K562 (cell line): ENCODE results near the gene RABEPK. TPM values are rescaled to one million over a fixed set of nuclear protein-coding genes. Genes with fewer than 3 reads are reported as not detected.

Experiments used
- ATAC-seq: fragments of 200-7000 bp; cut with Tn5 transposase; 3 replicates; pipeline ENCODE4 v1.9.1; 2020; ENCODE audit warnings: moderate library complexity
- BruUV-seq: library from RNA; stranded (reverse); fragments of 400-500 nt; replicated peaks from 2 replicates; lab custom pipeline; 2021; lab: Mats Ljungman, UMichigan
- CTCF ChIA-PET: fragments of 300-600 bp; formaldehyde crosslinking; extraction: SDS; loops from one replicate; lab custom pipeline; 2021; ENCODE audit warnings: low intra/inter-chr PET ratio; lab: Yijun Ruan, JAX
- POLR2A ChIA-PET: fragments of 300-600, 350-650 bp; sonication (Branson Sonifier 250); formaldehyde crosslinking; extraction: SDS; loops from one replicate; lab custom pipeline; 2021; ENCODE audit warnings: antibody characterized with exemption, inconsistent platforms; lab: Yijun Ruan, JAX
- DNase-seq, 4 experiments: peaks; one replicate each; pipeline versions ENCODE4 v3.0.0 to v3.0.0-alpha.2; 2011 to 2018; ENCODE audit warnings: low spot score in 3 of 4, mixed read lengths in 3 of 4; ENCODE audit errors: extremely low read depth in 1 of 4
- FAIRE-seq: peaks from 2 replicates; lab custom pipeline; 2011; peaks lifted over from hg19 to GRCh38; lab: Jason Lieb, UNC
- H2AFZ ChIP-seq: 2 replicates; pipeline ENCODE4 v1.6.0; 2011; ENCODE audit warnings: low read depth, low read length, control low read depth, inconsistent platforms
- H3K27ac ChIP-seq: fragments of 200-600 bp; 3 replicates; pipeline ENCODE4 v1.8.0; 2011; ENCODE audit warnings: low read depth, mild to moderate bottlenecking, control low read depth, inconsistent platforms, low read length, moderate library complexity, mixed read lengths; ENCODE audit errors: extremely low read depth
- H3K27me3 ChIP-seq, 2 experiments: fragments of 300-600 bp in 1 of 2; 2 replicates in 1 of 2; 3 replicates in 1 of 2; pipeline versions ENCODE4 v1.6.0 to v1.8.0; 2011; ENCODE audit warnings: inconsistent platforms in 2 of 2, low read length in 2 of 2, mild to moderate bottlenecking in 1 of 2, mixed read lengths in 1 of 2, moderate library complexity in 1 of 2; ENCODE audit not compliant: control insufficient read depth in 2 of 2, insufficient read depth in 2 of 2
- H3K36me3 ChIP-seq: fragments of 300-600 bp; 3 replicates; pipeline ENCODE4 v1.8.0; 2011; ENCODE audit warnings: mild to moderate bottlenecking, low read length, inconsistent platforms; ENCODE audit not compliant: control insufficient read depth, insufficient read depth
- H3K4me1 ChIP-seq, 2 experiments: fragments of 200-600 bp in 1 of 2; replicated peaks in 1 of 2; 2 replicates in 1 of 2; 3 replicates in 1 of 2; pipeline versions ENCODE4 v1.5.1 to v1.8.0; 2011; ENCODE audit warnings: inconsistent platforms in 2 of 2, low read length in 2 of 2, mild to moderate bottlenecking in 1 of 2, mixed read lengths in 1 of 2, moderate library complexity in 1 of 2; ENCODE audit not compliant: control insufficient read depth in 2 of 2, insufficient read depth in 2 of 2
- H3K4me2 ChIP-seq: 2 replicates; pipeline ENCODE4 v1.6.1; 2011; ENCODE audit warnings: low read length, control low read depth, inconsistent platforms, mixed read lengths; ENCODE audit not compliant: insufficient read depth
- H3K4me3 ChIP-seq: fragments of 200-600 bp; sonication (generic), shearing (Covaris generic); 2 replicates; pipeline ENCODE4 v1.5.1; 2016; ENCODE audit warnings: control low read depth, inconsistent platforms
- H3K79me2 ChIP-seq: fragments of 200-600 bp; 3 replicates; pipeline ENCODE4 v1.8.0; 2011; ENCODE audit warnings: low read length, inconsistent platforms; ENCODE audit not compliant: control insufficient read depth, insufficient read depth
- H3K9ac ChIP-seq, 2 experiments: 2 replicates each; pipeline versions ENCODE4 v1.6.0 to v1.6.1; 2011; ENCODE audit warnings: low read depth in 2 of 2, low read length in 2 of 2, control low read depth in 1 of 2, inconsistent platforms in 1 of 2, mild to moderate bottlenecking in 1 of 2, mixed read lengths in 1 of 2; ENCODE audit not compliant: insufficient read depth in 1 of 2
- H3K9me1 ChIP-seq: one replicate; pipeline ENCODE4 v1.6.0; 2011; ENCODE audit warnings: inconsistent platforms, mild to moderate bottlenecking, low read length, moderate library complexity; ENCODE audit not compliant: control insufficient read depth, insufficient read depth
- H3K9me3 ChIP-seq: replicated peaks from 2 replicates; pipeline ENCODE4 v1.5.1; 2011; ENCODE audit warnings: low read depth, low read length, inconsistent platforms; ENCODE audit not compliant: control insufficient read depth, insufficient read depth
- H4K20me1 ChIP-seq: replicated peaks from 2 replicates; pipeline ENCODE4 v1.6.1; 2011; ENCODE audit warnings: low read length, inconsistent platforms, mixed read lengths; ENCODE audit not compliant: control insufficient read depth, insufficient read depth
- BACH1 ChIP-seq: fragments of 200-800 bp; sonication (Bioruptor generic); IDR thresholded peaks from 2 replicates; pipeline ENCODE4 v1.6.1; 2016; ENCODE audit warnings: missing genetic modification characterization, missing compliant biosample characterization
- CTBP1 ChIP-seq: fragments of 450-650 bp; IDR thresholded peaks from 2 replicates; pipeline ENCODE4 v1.6.1; 2016; ENCODE audit warnings: borderline replicate concordance
- MTA2 ChIP-seq: fragments of 450-650 bp; IDR thresholded peaks from 2 replicates; pipeline ENCODE4 v1.6.1; 2016; ENCODE audit warnings: low read depth
- NFATC3 ChIP-seq: fragments of 450-650 bp; IDR thresholded peaks from 2 replicates; pipeline ENCODE4 v1.6.1; 2017; ENCODE audit warnings: mild to moderate bottlenecking
- POU5F1 ChIP-seq: fragments of 150-350 bp; IDR thresholded peaks from 2 replicates; pipeline ENCODE4 v1.6.1; 2014; ENCODE audit warnings: borderline replicate concordance, low read length, low read depth, mild to moderate bottlenecking; ENCODE audit not compliant: partially characterized antibody
- PTRF ChIP-seq: fragments of 450-650 bp; IDR thresholded peaks from 2 replicates; pipeline ENCODE4 v1.6.1; 2016; ENCODE audit warnings: mild to moderate bottlenecking, missing genetic modification characterization, missing compliant biosample characterization
- SAP30 ChIP-seq: fragments of 200-600 bp; sonication (generic); IDR thresholded peaks from 2 replicates; pipeline ENCODE4 v1.6.1; 2012; ENCODE audit warnings: borderline replicate concordance, low read depth, mild to moderate bottlenecking, moderate library complexity, low read length, control low read depth, inconsistent platforms; ENCODE audit not compliant: insufficient read depth, poor library complexity, severe bottlenecking
- SRSF1 ChIP-seq: fragments of 200-400 bp; formaldehyde crosslinking; IDR thresholded peaks from 2 replicates; pipeline ENCODE4 v1.6.1; 2017; ENCODE audit warnings: mild to moderate bottlenecking, low read depth, low read length, moderate library complexity
- TSC22D4 ChIP-seq: fragments of 450-650 bp; IDR thresholded peaks from 2 replicates; pipeline ENCODE4 v1.6.1; 2016; ENCODE audit warnings: missing genetic modification characterization, missing biosample characterization, control low read depth
- ZBTB12 ChIP-seq: fragments of 250-450 bp; sonication (Bioruptor Pico); IDR thresholded peaks from 2 replicates; pipeline ENCODE4 v1.4.0; 2020
- ZNF23 ChIP-seq: fragments of 250-450 bp; sonication (Bioruptor Pico); IDR thresholded peaks from 2 replicates; pipeline ENCODE4 v1.4.0; 2020; ENCODE audit warnings: mild to moderate bottlenecking
- ZNF232 ChIP-seq: sonication (generic); formaldehyde crosslinking; IDR thresholded peaks from 2 replicates; pipeline ENCODE4 v1.8.0; 2022; ENCODE audit warnings: mild to moderate bottlenecking, missing genetic modification reagents
- ZNF3 ChIP-seq: fragments of 250-450 bp; sonication (Bioruptor Pico); IDR thresholded peaks from 2 replicates; pipeline ENCODE4 v1.5.0; 2021; ENCODE audit warnings: mild to moderate bottlenecking, moderate library complexity
- WGBS: fragments of 100-300 bp; shearing (Covaris generic); methylation state at CpG from one replicate; pipeline ENCODE4 v1.1.6; 2016; ENCODE audit warnings: low coverage, mixed read lengths; ENCODE audit not compliant: insufficient coverage; ENCODE audit errors: missing lambda C conversion rate; 5-methylcytosine and 5-hydroxymethylcytosine counted together
- in situ Hi-C: fragments of 300-500 bp; cut with MboI; formaldehyde crosslinking; loops from 4 replicates; pipeline ENCODE4 v1.15.0; 2018; ENCODE audit warnings: inconsistent platforms, mixed read lengths
- intact Hi-C: fragments of 100-400 bp; cut with micrococcal nuclease; formaldehyde crosslinking; loops from 2 replicates; pipeline ENCODE4 v1.14.2; 2022
- polyA plus RNA-seq, 8 experiments: library from polyadenylated mRNA; depleted of rRNA in 4 of 8; stranded (reverse) in 5 of 8; unstranded in 3 of 8; fragments of >200 nt; fragmentation: Nextera tagmentation in 2 of 8; fragmentation: Illumina TruSeq in 1 of 8; extraction: Ambion mirVana in 2 of 8; extraction: Trizol in 1 of 8; gene quantifications; 2 replicates each; pipeline versions ENCODE4 v1.2.1 to v1.2.3, GENCODE V29; 2011 to 2014; ENCODE audit warnings: inconsistent platforms in 1 of 8, missing spikeins in 1 of 8
- total RNA-seq, 7 experiments: library from RNA; depleted of rRNA in 6 of 7; stranded (reverse); fragments of >200 nt in 6 of 7; fragmentation: Illumina TruSeq in 2 of 7; extraction: Trizol in 2 of 7; gene quantifications; 2 replicates each; pipeline versions ENCODE4 v1.2.1 to v1.2.3, GENCODE V29; 2011 to 2021; ENCODE audit warnings: low replicate concordance in 1 of 7

Gene RABEPK
- total and polyA plus RNA-seq, 9 of the 15 experiments (the other 6 are each of a cell fraction or from before 2014, with no cell fraction given), result 38.3 to 113 (median 52.8) TPM

- ATAC-seq (no peak), DNase-seq (no peak), FAIRE-seq (no peak)
- intact Hi-C loops (no loop called here), in situ Hi-C loops (no loop called here)
- Histone ChIP-seq H4K20me1 (no peaks in the 10 kb centered on the region), H3K36me3 (peaks cover 33% of the 10 kb centered on the region), H3K4me1 (peaks cover 9 to 12% of the 10 kb centered on the region in 2 experiments; a peak in 3 of 5 replicates), H3K27me3 (no peaks in the 10 kb centered on the region), H3K9ac (no peak overlapping the region), H3K4me2 (no peak overlapping the region), H3K79me2 (peaks cover 99% of the 10 kb centered on the region), H2AFZ (no peak overlapping the region), H3K4me3 (no peak overlapping the region), H3K9me1 (no peaks in the 10 kb centered on the region), H3K27ac (no peak overlapping the region), H3K9me3 (no peaks in the 10 kb centered on the region)
- TF ChIP-seq NFATC3, result no peak
- ChIA-PET CTCF (no interaction called here), POLR2A (interaction anchor here (1.2 to 3.3 kb wide), 6 partner anchors 8 to 35 kb away, joined by 3 to 12 read pairs (median 4); partner anchors contain the start of gene HSPA5)
- WGBS, result 85% methylated on average over 4 of the region's 4 CpGs
- no TSS peak for BruUV-seq
Observed at GRCh38 chr9:125276771-125277170, 76.4 kb downstream of the RABEPK start.

DNA sequence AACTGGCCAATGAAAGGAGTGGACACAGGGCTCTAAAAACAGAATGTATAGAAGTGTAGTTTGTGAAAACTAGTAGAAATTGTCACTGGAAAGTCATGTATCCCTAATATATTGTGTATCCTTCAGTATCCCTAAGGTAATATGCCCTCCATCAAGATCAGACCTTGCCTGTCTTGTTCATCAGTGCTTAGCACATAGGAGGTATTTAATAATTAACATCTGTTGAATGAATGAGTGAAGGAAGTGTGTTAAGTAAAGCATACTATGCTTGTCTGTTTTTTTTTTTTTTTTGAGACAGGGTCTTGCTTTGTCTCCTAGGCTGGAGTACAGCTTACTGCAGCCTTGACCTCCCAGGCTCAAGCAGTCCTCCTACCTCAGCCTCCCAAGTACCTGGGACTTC is 77.1 kb downstream of the RABEPK start:
- Histone ChIP-seq H3K4me3 (no peak overlapping the region), H4K20me1 (no peaks in the 10 kb centered on the region), H3K4me2 (no peak overlapping the region), H3K4me1 (peaks cover 9 to 14% of the 10 kb centered on the region in 2 experiments; a peak in 4 of 5 replicates), H3K9me3 (no peaks in the 10 kb centered on the region), H2AFZ (no peak overlapping the region), H3K9ac (no peak overlapping the region), H3K27ac (no peak overlapping the region), H3K79me2 (peaks cover 98% of the 10 kb centered on the region), H3K9me1 (no peaks in the 10 kb centered on the region), H3K36me3 (peaks cover 28% of the 10 kb centered on the region), H3K27me3 (no peaks in the 10 kb centered on the region)
- ATAC-seq (no peak), DNase-seq (no peak), FAIRE-seq (no peak)
- in situ Hi-C loops (no loop called here), intact Hi-C loops (no loop called here)
- no TSS peak for BruUV-seq
- ChIA-PET POLR2A (interaction anchor here (1.2 to 2.4 kb wide), 4 partner anchors 9 to 36 kb away, joined by 3 to 11 read pairs (median 4); partner anchors contain the start of gene HSPA5), CTCF (no interaction called here)
- TF ChIP-seq ZBTB12 (no peak), BACH1 (tag) (no peak), ZNF3 (CRISPR knock-in tag) (no peak), ZNF23 (no peak), SAP30 (no peak), PTRF (tag) (no peak), SRSF1 (no peak), ZNF232 (CRISPR knock-in tag) (no peak), TSC22D4 (no peak), MTA2 (no peak), POU5F1 (no peak), CTBP1 (no peak)
